ENCODE results near the gene MRPL9.

Gene MRPL9

DNA sequence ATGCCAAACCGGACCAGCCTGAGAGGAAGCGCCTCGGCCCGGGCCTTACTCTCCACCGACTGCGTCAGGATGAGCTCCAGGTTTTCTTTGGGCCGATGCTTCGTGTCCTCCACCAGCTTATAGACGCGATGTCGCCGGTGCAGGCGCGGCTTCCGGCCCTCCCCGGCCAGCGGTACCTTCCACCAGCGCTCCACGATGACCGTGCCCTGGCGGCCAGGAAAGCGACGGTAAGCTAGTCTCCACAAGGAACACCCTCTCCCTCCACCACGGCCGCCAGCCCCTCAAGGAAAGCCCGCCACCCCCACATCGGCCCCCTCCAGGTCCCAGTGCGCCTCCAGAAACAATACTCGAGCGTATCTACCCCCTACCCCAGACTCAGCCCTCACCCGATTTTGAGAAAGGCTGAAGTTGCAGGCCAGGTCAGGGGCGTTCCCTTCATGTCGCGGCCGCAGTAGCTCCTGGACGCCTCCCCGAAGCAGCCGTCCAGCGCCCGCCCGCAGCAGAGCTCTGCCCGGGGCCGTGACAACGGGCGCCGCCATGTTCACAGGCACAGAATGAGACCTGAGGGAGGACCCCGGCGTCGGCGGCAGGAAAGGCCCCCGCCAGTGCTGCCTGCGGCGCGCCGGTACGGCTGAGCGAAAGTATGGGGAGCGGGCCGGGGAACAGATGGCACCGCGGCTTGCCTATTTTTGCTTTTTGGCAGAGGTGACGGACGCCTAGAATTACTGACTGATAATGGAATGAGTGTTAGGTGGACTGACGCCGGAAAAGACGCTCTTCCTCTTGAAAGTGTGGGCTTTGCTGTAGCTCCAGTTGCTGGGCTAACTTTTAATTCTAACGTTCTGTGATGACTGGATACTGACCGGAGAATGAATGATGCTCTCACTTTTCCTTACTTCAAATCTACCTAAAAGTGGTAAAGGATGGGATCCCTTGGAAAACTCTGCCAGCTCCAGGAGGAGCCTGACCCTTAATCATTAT is at the start of gene MRPL9:
TSS of gene MRPL9 (minus strand) at position 556 of the 981 bp plus-strand sequence. CDS start at position 539, 17 bp downstream.
- DNase-seq: peak; percentile 86 to 87

DNA sequence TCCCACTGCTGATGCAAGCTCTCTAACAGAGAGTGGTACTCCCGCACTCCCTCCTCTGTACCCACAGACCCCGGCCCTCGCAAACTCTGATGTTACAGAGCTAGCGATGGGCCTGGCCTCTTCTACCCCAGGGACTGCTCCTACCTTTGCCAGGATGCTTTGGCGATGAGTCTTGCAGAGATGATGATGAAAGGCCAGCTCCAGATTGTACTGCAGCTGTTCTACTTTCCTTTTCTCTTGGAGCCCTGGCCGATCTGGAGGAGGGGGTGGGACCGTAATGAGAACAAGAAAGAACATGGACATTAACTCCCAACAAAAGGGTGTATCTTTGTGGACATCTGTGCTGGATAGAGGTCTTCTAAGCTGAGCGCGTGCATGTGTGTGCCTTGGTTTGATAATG is 47.9 kb upstream of the MRPL9 start:
- no peak for DNase-seq

DNA sequence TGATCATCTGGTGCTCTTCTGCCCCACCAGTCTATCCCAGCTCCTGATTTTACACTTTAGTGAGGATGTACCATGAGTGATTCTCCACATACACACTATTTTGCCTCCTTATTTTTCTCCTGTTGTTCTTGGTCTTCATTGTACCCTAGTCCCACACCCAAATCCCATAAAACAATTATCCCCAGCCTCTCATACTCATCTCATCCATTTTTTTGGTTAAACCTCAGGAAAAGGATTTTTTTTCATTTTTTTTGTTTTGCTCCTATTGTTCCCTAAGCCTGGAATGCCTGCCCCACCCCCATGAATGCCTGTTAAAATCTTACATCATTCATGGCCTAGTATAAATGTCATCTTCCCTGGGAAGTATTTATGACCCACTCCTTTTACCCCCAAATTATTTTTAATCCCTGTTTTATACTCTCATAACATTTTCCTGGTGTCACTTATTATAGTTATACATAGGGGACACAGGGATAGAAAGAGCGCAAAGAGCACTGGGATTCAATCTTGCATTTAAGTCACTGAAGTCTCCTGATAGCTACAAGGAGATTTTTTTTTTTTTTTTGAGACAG is 46.8 kb upstream of the MRPL9 start:
- no peak for DNase-seq

DNA sequence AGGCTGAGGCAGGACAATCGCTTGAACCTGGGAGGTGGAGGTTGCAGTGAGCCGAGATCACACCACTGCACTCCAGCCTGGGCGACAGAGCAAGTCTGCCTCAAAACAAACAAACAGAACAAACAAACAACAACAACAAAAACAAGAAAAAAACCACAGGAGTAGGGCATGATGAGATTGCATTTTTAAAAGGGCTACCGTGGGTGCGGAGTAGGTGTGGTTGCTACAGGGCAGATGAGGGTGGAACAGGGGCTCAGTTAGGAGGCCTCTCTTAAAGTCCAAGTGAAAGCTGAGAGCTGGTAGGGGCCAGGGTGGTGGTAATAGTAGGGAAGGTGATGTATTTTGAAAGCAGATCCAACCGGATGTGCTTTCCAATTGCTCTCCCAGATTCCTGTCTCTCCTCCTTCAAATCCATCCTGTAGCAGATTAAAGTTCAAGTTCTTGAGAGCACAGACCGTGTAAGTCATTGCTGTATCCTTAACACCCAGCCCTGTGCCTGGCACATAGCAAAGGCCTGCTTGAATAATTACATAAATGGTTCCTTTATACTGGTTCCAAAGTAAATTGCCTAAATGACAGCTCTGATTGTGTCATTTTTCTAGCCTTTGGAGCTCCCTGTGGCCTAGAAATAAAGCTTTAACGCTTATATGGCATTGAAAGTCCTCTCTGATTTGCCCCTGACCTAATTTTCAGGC is 46.1 kb upstream of the MRPL9 start:
- peak in 1 of 2 experiments; percentile 23 for DNase-seq

DNA sequence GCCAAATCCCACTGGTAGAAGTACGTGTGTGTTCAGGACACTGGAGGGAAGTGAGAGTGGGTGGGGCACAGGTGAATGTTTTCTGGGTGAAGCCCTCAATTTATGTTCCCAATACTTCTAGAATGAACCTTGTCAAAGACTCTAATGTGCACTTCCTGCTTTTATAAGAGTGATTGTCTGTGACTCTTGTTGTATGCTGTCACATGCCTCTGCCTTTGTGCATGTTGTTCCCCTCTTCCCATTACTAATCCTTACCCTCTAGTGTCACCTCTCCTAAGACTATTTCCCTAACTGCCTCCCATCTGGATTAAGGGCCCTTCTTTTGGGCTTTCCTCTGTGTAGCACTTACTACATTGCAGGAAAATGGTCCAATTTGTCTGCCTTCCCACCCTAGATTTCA is 44.5 kb upstream of the MRPL9 start:
- no peak for DNase-seq

DNA sequence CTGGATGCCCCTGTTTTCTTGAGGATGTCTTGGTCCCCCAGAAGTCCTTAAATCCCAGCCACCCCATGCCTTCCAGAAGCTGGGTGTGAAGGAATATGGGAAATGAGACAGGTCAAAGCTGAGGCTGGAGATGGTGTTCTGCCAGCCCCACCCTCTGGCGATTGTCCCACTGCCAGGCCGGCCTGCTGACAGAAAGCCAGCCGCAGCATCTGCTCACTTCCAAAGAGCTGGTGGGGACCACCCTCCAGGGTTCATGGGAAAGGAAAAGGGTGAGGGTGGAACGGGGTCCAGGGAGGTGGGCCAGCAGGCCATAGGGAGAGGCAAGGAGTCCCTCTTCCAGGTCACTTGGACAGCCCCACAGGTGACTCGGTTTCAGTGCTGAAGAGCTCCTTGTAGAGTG is 43.8 kb upstream of the MRPL9 start:
- DNase-seq: no peak

DNA sequence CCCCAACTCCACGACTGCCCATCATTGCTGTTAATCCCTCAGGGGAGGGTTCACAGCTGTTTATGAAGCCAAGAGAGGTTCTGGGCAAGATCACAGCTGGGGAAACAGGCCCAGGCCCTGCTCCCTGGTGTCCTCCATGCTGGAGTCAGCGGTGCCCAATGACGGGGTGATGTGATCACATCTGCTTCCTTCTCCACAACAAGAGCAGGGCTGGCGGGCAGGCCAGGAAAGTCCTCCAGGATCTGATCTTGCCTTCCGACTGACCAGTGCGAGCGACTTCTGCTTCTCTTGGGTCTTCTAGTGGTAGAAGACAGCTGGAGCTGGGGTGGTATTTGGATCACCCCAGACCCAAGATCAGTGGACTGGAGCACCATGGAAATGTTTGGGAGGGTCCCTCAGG is 42.9 kb upstream of the MRPL9 start:
- no peak for DNase-seq

DNA sequence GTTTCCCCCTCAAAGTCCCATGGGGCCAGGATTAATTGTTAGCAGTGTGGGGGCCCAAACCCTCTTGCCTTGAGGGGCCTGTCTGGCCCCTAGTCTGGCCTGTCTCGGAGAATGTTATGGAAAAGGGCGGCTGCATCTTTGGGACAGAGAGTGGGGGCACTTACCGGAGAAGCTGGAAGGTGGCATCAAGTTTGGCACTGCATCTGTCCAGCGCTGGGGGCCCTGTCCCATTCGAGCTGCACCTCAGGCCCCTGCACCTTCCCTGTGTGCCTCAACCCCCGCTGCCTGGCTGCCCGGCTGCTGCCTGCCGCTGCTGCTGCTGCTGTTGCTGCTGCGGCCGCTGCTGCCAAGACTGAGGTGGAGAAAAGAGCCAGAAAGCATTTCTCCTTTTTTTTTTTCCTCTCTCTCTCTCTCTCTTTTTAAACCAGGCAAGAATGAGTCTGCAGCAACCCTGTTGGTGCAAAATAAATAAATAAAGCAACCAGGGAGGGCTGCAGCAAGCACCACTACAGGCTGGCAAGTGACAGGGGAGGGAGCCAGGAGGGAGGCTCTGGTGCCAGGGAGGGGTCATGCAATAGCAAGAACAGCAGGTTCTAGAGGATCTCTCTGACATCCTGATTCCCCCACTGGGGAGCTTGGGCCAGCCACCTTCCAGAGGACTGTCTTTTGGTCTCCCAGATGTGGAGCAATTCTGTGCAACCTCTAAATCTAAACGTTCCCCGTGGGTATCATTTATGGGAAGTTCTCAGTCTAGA is 41.9 kb upstream of the MRPL9 start, which contains the start of gene LINGO4:
TSS of gene LINGO4 (minus strand) at position 354 of the 755 bp plus-strand sequence. CDS start 2,715 bp downstream, outside the sequence.
- no peak for DNase-seq

DNA sequence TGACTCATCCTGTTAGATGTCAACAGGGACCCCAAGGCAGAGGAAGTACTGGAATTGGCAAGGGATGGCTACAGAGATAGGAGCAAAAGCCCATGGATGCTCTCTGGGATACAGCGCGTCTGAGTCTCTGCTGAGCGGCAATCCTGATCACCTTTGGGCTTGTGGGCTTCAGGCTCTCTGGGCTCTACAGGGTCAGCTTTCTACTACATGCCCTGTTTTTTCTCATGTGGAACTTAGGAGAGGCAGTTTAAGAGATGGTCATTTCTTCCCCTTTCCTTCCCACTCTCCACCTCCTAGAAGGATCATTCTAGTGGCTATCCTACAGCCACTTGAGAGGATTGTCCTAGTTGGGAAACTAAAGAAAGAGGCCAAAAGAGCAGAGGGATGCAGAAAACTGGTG is 40.6 kb upstream of the MRPL9 start:
- DNase-seq: no peak

DNA sequence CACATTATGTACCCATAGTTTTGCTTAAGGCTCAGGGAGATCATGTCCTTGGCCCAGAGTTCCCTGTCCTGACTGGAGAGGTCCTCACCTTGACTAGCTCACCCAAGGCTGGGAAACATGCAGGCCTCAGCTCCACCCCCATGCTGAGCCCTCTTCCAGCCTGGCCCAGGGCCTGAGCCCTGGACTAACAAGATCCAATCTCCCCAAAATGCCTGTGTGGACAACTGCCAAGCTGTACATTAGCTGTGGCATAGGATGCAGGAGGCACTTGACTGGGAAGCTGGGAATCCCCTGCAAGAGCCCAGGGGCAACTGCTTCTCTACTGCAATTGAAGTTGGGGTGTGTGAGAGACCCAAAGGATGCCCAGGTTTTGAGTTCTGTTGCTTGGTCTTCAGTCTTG is 39.9 kb upstream of the MRPL9 start:
- DNase-seq: no peak

DNA sequence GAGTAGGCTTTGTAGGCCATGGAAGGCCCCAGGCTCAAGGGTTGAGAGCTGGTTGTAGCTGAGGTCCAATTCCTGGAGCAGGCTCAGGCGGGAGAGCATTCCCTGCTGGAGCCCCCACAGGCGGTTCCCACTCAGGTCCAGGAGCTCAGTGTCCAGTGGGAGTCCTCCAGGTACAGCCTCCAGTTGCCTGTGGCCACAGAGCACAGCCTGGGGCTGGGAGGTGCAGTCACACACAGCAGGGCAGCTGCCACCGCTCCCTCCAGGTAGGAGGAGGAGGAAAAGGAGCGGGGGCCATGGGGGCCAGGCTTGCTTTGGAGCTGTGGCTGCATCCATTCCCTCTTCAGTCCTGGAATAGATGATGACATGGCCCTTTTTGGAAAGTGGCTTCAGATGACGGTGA is 39.1 kb upstream of the MRPL9 start:
- DNase-seq: no peak

DNA sequence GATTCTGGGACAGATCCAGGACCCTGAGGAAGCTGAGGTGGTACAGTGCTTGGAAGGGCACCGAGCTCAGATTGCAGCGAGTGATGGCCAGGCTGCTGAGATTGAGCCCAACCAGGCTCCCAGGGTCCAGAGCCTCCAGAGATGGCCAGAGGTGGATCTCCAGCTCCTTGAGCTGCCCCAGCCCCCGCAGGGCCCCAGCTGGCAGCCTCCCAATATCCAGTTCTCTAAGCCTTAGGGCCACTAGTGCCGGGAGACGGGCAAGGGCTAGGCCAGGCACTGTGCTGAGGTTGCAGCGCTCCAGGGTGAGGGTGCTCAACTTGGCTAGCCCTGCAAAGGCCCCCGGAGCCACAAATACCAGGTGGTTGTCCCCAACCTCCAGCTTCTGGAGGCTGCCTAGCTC is 38.5 kb upstream of the MRPL9 start:
- DNase-seq: no peak

DNA sequence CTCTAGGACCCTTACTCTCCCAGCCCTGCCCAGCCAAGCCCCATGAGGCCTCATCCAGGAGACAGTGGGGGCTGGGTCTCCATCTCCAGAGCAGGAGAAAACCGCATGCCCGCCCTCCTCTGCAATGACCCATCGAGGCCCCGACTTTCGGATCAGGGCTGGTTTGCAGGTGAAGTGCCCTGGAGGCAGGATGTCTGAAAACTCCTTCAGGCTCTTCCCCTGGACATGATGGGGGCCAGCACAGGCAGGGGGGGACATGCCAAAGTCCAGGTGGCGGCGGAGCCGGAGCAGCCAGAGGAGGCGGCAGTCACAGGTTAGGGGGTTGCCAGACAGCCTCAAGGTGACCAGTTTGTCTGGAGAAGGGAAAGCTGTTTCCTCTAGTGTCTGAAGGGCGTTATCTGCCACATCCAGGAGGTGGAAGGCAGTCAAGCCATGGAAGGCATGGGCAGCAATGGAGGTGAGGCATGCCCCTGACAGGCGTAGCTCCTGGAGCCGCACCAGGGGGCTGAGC is 38.1 kb upstream of the MRPL9 start:
- no peak for DNase-seq

DNA sequence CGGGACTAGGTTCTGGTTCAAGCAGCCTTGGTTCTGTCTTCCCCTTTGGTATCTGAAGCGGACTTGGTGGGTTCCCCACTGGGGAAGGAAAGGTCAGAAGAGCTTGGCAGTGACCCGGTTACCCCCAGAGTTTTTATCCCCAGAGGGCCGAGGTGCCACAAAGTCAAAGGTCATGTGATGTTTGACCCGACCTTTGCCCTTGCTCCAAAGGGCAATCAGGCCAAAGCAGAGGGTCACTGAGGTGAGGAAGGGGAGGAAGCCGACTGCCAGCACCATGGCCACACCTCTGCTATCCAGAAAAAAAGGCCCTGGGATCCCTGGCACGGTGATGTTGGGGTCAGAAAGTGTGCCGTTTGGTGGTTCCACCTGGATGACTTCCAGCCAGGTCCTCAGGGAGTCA is 37.5 kb upstream of the MRPL9 start:
- DNase-seq: no peak

DNA sequence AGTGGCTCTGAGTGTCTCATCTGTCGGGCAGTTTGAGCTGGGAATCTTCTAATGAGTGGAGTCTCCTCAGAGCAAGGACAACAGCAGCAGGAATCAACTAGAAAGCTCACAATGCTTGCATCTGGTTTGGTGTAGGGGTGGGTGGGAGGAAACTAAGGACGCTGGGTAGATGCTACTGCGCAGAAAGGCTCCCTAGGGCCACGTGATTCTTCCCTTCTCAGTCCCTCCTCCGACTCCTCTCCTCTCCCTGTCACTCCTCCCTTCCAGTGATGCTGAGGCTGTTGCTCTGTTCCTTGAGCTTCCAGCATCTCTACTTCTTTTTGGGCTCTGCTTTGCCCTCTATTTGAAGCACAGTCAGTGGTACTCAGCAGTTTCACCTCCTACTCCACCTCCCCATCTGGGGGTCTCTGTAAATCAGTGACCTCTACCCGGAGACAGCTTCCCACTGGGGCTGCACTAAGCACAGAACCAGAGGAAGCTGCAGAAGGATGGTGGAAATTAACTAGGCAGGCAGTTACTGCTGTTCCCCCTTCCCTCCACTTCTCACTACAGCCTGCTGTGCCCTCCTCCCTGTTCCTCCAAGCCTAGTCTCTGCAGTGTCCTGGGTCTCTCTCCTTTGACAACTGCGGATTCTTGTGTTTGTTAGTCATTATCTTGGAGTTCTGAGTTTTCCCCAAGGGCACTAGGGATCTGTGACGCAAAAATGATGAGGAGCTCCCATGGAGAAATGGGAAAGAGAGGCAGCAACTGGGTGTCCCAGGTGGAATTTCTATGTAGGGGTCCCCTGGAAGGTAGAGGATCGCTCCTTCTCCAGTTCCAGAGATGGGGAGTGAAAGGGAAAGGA is 36.1 kb upstream of the MRPL9 start:
- DNase-seq: no peak

DNA sequence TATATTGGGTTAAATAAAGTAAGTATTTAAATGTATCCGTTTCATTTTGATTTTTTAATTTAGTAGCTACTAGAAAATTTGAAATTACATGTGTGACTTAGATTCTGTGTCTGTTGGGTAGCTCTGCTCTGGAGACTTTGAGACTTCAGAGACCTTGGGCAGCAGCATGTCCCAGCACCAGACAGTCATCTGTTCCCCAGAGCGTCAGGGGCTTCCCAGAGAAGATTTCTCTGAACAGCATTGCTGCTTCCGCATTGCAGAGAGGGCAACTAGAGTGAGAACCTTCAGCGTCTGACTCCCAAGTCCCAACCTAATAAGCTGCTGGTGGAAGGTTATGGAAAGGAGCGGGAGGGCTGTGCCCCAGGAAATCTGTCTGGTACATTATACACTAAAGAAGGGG is 35.3 kb upstream of the MRPL9 start:
- DNase-seq: no peak

DNA sequence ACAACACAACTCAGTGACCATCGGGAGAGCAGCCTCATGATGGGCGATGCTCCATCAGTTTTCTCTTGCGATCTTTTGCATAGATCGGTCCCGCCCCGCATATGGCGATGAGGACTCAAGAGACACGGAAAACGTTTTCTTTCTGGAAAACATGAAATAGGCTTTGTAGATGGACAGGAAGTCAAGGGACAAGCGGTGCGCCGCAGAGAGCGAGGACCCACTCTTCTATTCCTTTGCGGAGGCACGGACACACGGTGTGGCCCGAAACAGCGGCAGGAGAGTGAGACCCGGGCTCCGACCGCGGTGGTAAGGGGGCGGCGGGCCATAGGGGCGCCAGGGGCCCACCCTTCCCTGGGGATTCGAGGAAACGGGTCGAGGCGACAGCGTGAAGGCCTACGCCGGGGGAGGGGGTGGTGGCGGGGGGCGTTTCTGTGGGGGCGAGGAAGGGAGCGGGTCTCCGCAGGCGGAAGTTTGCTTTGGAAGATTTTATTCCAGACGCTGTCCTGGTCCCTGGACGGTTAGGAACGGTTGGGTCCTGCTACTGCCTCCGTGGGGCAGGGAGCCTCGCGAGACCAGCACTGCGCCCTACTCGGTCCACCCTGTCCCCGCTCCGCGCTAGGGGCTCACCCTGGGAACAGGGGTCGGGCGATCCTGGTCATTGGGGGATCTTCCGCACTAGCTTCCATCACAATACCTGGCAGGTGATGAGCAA is 27.8 kb upstream of the MRPL9 start:
- DNase-seq: peak; percentile 23 to 53

DNA sequence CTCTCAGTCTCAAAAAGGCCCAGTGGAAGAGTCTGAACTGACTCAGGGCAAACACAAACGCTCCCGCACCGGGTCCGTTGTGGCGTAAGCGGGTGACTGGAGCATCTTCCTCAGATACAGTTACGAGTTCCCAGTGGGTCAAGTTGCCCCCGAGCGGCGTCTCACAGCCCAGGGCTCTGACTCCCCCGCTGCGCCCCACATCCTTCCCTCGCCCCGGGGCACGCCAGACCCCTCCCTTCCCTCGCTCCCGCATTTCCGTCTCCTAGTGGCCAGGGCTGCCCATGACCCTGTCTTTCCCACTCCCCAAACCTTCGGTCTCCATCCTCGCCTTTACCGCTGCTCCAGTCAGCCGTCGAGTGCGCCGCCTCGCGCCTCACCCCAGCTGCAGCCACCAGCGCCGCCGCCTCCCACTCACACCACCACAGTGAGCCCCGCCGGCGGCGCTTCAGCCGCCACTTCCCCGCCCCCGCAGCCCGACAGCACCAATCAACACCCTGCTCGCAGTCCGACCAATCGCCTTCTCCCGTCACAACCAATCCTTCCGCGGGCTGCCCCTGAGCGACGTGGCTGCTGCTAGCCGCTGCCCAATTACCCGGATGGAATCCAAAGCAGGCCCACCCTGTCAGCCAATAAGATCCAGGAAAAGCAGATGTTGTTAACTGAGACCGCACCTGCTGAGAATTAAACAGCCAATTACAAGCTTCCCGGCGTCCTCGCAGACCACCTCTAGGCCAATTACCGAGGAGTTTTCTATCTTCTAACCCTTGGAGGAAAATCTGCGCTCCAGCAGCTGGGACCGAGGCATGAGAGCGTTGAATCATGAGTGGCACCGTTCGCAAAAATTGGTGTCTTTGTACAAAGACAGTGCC is 27.0 kb upstream of the MRPL9 start, which contains the start of gene TDRKH:
TSS of gene TDRKH (minus strand) at position 430 of the 869 bp plus-strand sequence. CDS start 7,478 bp downstream, outside the sequence.
- DNase-seq: peak; percentile 100

DNA sequence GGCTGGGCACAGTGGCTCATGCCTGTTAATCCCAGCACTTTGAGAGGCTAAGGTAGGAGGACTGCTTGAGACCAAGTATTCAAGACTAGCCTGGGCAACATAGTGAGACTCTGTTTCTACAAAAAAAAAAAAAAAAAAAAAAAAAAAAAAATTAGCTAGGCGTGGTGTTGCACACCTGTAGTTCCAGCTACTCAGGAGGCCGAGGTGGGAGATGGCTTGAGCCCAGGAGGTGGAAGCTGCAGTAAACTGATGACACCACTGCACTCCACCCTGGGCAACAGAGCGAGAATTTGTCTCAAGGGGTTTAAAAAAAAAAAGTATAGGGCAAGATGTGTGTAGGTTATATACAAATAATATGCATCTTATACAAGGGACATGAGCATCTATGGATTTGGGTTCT is 24.4 kb upstream of the MRPL9 start:
- no peak for DNase-seq

DNA sequence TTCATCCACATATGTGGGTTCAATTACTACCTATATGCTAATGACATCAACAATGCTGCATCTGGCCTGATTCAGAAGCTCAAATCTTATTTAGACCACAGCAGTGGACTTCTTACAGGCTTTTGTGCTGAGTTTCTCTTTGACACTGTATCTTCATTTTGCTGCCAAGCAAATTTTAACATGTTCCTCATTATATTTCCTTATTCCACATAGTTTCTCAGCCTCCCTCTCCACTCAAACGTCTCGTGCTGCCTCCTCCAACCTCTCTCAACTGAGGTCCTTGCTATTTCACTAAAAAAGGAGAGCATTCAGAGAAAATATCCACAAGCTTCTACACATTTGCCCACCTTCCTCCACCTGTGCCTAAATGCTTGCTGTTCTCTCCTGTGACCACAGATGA is 20.5 kb upstream of the MRPL9 start:
- DNase-seq: no peak

Measured in NCI-H2081 (cell line).